Subcutaneous adipose tissue (tissue), 4 donors: ENCODE results near the gene SLC16A10. TPM values are rescaled to one million over a fixed set of nuclear protein-coding genes. Genes with fewer than 3 reads are reported as not detected.

Source experiments
- total RNA-seq, 4 donors: library from RNA; depleted of rRNA; stranded (reverse); fragments of >200 nt; gene quantifications; one replicate each; pipeline ENCODE4 v1.1.0, GENCODE V29; 2016
- TF ChIP-seq, protein P1 (sequence below): fragments of 450-650 bp; IDR thresholded peaks from one replicate; pipeline ENCODE4 v1.5.1; 2016; ENCODE audit warnings: low read depth, mild to moderate bottlenecking, control low read depth, antibody characterized with exemption, moderate library complexity

Gene SLC16A10
- total RNA-seq, 4 donors from 2014 or later = 2.9 to 54.6 (median 5.8) TPM

DNA sequence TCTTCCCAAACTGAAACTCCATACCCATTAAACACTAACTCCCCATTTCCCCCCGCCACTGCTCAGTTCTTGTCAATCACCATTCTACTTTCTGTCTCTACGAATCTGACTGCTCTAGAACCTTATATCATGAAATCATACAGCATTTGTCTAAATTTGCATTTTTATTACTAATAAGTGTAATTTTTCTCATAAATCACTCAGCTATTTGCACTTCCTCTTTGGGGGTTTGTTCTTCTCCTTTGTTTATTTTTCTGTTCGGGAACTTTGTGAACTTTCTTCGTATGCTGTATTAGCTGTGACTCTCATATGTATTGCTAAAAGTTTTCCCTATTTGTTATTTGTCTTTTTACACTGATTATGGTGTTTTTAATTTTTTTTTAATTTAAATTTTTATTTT is 152.2 kb downstream of the SLC16A10 start:
- TF ChIP-seq, protein P1, sequence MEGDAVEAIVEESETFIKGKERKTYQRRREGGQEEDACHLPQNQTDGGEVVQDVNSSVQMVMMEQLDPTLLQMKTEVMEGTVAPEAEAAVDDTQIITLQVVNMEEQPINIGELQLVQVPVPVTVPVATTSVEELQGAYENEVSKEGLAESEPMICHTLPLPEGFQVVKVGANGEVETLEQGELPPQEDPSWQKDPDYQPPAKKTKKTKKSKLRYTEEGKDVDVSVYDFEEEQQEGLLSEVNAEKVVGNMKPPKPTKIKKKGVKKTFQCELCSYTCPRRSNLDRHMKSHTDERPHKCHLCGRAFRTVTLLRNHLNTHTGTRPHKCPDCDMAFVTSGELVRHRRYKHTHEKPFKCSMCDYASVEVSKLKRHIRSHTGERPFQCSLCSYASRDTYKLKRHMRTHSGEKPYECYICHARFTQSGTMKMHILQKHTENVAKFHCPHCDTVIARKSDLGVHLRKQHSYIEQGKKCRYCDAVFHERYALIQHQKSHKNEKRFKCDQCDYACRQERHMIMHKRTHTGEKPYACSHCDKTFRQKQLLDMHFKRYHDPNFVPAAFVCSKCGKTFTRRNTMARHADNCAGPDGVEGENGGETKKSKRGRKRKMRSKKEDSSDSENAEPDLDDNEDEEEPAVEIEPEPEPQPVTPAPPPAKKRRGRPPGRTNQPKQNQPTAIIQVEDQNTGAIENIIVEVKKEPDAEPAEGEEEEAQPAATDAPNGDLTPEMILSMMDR = no peak

DNA sequence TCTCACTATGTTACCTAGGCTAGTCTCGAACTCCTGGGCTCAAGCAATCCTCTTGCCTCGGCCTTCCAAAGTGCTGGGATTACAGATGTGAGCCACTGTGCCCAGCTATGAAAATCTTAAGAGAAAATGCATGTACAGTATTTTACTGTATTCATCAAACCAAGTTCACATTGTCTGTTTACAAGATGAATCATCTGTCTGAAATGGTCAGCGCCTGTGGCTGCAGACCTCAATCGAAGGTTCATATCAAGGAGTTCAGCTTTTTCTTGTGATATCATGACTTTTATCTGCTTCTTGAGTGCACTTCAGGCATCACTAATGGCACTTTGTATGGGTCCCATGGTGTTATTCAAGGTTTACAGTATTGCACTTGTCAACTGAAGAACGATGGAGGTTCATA is 155.1 kb downstream of the SLC16A10 start:
- TF ChIP-seq, protein P1 = no peak

DNA sequence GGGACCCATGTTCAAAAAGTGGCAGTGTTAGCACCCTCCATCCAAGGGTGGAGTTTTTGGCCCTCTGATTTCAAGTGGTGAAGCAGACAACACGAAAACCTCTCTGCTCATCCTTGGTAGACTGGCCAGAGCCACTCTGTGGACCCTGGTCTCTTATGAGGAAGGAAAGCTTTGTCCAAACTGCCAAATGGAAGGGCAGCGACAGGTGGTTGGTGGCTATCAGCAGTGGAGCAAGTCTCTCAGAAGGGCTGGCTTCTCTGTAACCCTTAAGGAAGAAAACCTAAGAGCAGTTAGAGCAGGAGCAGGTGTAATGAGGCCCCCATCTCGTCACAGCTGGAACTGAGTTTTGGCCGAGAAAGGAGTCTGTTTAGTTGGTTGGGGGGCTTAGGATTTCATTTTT is 155.8 kb downstream of the SLC16A10 start:
- TF ChIP-seq, protein P1 = no peak

DNA sequence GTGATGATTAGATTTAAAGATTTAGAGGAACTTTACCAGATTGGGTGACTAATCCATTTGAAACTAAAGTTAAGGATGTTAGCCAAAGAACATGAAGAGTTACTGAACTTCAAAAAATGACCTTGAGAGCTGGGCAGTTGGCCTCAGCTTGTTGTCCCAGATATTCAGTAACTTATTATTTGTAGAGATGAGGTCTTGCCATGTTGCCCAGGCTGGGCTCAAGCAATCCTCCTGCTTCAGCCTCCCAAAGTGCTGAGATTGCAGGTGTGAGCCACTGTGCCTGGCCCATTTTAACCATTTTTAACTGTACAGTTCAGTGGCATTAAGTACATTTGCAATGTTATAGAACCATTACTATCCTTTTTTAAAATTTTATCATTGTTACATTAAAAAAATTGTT is 161.5 kb downstream of the SLC16A10 start:
- TF ChIP-seq, protein P1 = no peak

DNA sequence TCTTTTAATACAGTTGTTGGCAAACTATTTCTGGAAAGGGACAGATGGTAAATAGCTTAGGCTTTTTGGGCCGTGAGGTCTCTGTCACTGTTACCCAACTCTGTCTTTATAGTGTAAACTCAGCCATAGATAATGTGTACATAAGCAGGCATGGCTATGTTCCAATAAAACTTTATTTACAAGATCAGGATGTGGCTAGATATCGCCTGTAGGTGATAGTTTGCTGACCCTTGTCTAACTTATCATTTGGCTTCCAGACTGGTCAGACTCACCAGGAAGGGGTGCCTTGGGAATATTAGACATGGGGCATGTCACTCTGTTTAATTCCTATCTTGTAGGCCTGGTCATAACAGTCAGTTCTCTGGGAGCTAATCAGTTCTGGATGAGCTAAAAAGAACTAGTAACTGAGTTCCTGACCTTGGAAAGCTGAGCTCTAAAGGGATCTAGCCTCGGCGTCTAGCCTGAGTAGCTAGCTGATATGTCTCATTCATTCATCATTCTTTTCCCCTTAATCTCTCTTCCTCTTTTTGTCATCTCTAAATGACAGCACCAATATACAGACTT is 163.6 kb downstream of the SLC16A10 start:
- TF ChIP-seq, protein P1 = no peak

DNA sequence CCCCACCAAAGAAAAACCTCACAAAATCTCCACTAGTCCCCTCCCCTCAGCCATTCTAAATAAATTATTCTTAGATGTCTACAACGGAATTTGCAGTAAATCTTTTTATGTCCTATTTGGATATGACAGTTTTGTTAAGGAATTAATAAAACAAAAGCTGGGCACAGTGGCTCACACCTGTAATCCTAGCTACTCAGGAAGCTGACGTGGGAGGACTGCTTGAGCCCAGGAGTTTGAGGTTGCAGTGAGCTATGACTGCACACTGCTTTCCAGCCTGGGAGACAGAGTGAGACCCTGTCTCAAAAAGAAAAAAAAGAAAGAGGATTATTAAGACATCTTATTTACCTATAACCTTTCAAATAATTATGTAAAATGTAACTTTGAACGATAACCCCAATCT is 165.4 kb downstream of the SLC16A10 start:
- TF ChIP-seq, protein P1 = no peak

DNA sequence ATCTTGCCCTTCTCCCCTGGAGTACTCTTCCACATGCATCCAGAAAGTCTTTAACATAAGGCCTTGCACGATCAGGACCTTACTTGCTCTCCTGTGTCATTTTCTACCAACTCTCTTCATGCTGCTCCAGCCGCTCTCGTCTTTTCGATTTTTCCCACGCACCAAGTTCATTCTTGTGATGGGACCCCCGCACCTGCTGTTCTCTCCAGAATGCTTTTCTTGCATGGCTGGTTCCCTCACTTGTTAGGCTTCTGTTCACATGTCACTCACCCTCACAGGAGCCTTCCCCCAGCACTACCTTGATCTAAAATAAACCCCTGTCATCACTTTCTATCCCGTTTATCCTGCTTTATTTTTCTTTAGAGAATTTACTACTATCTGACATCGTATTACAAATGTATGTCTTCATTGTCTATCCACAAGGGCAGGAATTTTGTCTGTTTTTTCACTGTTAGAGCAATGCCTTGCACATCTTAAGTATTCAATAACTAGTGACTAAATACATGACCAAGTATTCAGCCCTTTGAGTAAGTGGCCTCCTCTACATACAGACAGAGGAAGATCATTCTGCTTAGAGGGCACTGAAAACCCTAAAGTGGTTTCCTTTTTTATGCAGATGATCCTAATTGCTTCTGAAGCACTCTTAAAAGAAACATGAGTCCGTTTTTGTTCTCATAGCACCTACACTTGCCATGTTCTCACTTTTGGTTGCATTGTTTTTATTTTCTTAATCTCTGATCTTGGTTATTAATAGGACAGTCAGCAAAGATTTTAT is 166.9 kb downstream of the SLC16A10 start:
- TF ChIP-seq, protein P1 = no peak
